GM23338 (cell line): ENCODE results near the gene VGLL4.

Source experiments
- CREB1 ChIP-seq: fragments of 250-450 bp; sonication (Bioruptor Pico); IDR thresholded peaks from 2 replicates; pipeline ENCODE4 v1.5.0; 2020; ENCODE audit warnings: low read depth, mild to moderate bottlenecking, moderate library complexity
- EZH2 ChIP-seq: fragments of 200-600 bp; sonication (generic); IDR thresholded peaks from one replicate; pipeline ENCODE4 v1.8.0; 2017; ENCODE audit warnings: antibody characterized with exemption, mild to moderate bottlenecking, low read depth; ENCODE audit not compliant: unreplicated experiment
- EZH2phosphoT487 ChIP-seq: fragments of 200-600 bp; sonication (generic); IDR thresholded peaks from one replicate; pipeline ENCODE4 v1.8.1; 2018; ENCODE audit warnings: antibody characterized with exemption; ENCODE audit not compliant: unreplicated experiment
- JUNB ChIP-seq: IDR thresholded peaks from one replicate; pipeline ENCODE4 v1.6.1; 2016; ENCODE audit warnings: antibody characterized with exemption; ENCODE audit not compliant: unreplicated experiment
- POLR2AphosphoS5 ChIP-seq: IDR thresholded peaks from 2 replicates; pipeline ENCODE4 v1.6.1; 2016; ENCODE audit warnings: antibody characterized with exemption, low read depth
- STAT1 ChIP-seq: IDR thresholded peaks from one replicate; pipeline ENCODE4 v1.6.1; 2016; ENCODE audit warnings: antibody characterized with exemption; ENCODE audit not compliant: unreplicated experiment
- TF ChIP-seq, protein P1 (sequence below), 2 experiments: fragments of 200-600 bp in 1 of 2; sonication (generic) in 1 of 2; conservative IDR thresholded peaks; 2 replicates each; pipeline versions ENCODE4 v1.5.1 to v1.6.1; 2016 to 2017; ENCODE audit warnings: antibody characterized with exemption in 2 of 2, low read depth in 2 of 2, mild to moderate bottlenecking in 2 of 2, moderate library complexity in 1 of 2
- TF ChIP-seq, protein P2 (sequence below): IDR thresholded peaks from one replicate; pipeline ENCODE4 v1.6.1; 2018; ENCODE audit warnings: antibody characterized with exemption; ENCODE audit not compliant: unreplicated experiment

DNA sequence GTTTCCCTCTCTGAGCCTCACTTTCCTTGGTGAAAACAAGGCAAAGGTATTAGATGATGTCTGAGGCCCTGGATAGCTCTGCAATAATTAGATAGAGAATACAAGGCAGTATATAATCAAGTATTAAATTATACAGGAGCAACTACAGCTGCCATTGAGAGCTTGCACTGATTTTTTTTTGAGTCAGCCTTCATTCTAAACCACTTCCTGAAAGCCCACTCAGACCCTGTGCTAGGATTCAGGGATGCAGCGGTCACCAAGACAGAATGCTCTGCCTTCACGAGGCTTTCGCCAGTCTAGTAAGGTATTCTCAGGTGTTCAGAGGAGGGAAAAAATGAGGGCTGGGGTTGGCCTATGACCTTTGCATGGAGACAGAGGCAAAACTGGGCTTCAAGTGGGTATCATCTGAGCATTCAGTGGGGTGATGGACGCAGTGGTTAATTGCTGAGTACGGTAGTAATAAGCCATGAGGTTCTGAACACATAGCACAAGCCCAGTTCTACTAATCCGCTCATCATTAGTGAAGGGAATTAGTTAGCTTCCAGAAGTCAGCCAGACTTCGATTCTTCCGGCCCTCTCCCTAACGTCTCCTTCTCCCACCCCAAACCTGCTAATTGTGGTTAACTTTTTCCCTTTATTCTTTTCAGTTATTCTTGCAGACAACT is 3.6 kb downstream of the VGLL4 start:
- TF ChIP-seq, protein P1, sequence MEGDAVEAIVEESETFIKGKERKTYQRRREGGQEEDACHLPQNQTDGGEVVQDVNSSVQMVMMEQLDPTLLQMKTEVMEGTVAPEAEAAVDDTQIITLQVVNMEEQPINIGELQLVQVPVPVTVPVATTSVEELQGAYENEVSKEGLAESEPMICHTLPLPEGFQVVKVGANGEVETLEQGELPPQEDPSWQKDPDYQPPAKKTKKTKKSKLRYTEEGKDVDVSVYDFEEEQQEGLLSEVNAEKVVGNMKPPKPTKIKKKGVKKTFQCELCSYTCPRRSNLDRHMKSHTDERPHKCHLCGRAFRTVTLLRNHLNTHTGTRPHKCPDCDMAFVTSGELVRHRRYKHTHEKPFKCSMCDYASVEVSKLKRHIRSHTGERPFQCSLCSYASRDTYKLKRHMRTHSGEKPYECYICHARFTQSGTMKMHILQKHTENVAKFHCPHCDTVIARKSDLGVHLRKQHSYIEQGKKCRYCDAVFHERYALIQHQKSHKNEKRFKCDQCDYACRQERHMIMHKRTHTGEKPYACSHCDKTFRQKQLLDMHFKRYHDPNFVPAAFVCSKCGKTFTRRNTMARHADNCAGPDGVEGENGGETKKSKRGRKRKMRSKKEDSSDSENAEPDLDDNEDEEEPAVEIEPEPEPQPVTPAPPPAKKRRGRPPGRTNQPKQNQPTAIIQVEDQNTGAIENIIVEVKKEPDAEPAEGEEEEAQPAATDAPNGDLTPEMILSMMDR (conservative IDR thresholded peaks at IDR 0.05; ENCODE audit: low read depth in 2 of 2), result no peak
- TF ChIP-seq, protein P2, sequence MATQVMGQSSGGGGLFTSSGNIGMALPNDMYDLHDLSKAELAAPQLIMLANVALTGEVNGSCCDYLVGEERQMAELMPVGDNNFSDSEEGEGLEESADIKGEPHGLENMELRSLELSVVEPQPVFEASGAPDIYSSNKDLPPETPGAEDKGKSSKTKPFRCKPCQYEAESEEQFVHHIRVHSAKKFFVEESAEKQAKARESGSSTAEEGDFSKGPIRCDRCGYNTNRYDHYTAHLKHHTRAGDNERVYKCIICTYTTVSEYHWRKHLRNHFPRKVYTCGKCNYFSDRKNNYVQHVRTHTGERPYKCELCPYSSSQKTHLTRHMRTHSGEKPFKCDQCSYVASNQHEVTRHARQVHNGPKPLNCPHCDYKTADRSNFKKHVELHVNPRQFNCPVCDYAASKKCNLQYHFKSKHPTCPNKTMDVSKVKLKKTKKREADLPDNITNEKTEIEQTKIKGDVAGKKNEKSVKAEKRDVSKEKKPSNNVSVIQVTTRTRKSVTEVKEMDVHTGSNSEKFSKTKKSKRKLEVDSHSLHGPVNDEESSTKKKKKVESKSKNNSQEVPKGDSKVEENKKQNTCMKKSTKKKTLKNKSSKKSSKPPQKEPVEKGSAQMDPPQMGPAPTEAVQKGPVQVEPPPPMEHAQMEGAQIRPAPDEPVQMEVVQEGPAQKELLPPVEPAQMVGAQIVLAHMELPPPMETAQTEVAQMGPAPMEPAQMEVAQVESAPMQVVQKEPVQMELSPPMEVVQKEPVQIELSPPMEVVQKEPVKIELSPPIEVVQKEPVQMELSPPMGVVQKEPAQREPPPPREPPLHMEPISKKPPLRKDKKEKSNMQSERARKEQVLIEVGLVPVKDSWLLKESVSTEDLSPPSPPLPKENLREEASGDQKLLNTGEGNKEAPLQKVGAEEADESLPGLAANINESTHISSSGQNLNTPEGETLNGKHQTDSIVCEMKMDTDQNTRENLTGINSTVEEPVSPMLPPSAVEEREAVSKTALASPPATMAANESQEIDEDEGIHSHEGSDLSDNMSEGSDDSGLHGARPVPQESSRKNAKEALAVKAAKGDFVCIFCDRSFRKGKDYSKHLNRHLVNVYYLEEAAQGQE, result no peak
- TF ChIP-seq POLR2AphosphoS5 (no peak), EZH2phosphoT487 (no peak), STAT1 (no peak), CREB1 (CRISPR knock-in tag) (no peak), EZH2 (no peak), JUNB (no peak)
